GM06990 (cell line): ENCODE measurements around the gene SLC35F3.
A peak's percentile ranks its signal among the peaks of the same experiment; 100 is the strongest.

ENCODE experiments used
- DNase-seq: peaks from one replicate; pipeline ENCODE4 v3.0.0-alpha.2; 2011; ENCODE audit not compliant: insufficient read length; ENCODE audit errors: extremely low read depth
- H3K27me3 ChIP-seq: replicated peaks from 2 replicates; pipeline ENCODE4 v1.6.0; 2011; ENCODE audit warnings: low read length; ENCODE audit not compliant: control insufficient read depth, insufficient read depth
- H3K36me3 ChIP-seq: 2 replicates; pipeline ENCODE4 v1.5.1; 2011; ENCODE audit warnings: low read length; ENCODE audit not compliant: control insufficient read depth, insufficient read depth
- H3K4me3 ChIP-seq: replicated peaks from 2 replicates; pipeline ENCODE4 v1.5.1; 2011; ENCODE audit warnings: low read depth, mild to moderate bottlenecking, control low read depth, low read length
- CTCF ChIP-seq: IDR thresholded peaks from 2 replicates; pipeline ENCODE4 v1.5.1; 2011; ENCODE audit warnings: low read length, control low read depth, mild to moderate bottlenecking, inconsistent platforms; ENCODE audit not compliant: insufficient read depth, poor library complexity, severe bottlenecking

Gene SLC35F3

GRCh38 chr1:234107416-234108021 is 203.0 kb downstream of the SLC35F3 start:
- no peak overlapping the region for H3K4me3 ChIP-seq
- H3K36me3 ChIP-seq: no peaks in the 10 kb centered on the region
- no peak for DNase-seq
- TF ChIP-seq CTCF: no peak
- no peaks in the 10 kb centered on the region for H3K27me3 ChIP-seq

GRCh38 chr1:234108921-234109320 is 204.4 kb downstream of the SLC35F3 start:
- DNase-seq: no peak
- TF ChIP-seq CTCF: no peak

GRCh38 chr1:234109840-234110239 is 205.4 kb downstream of the SLC35F3 start:
- H3K4me3 ChIP-seq: no peak overlapping the region
- H3K36me3 ChIP-seq: no peaks in the 10 kb centered on the region
- no peaks in the 10 kb centered on the region for H3K27me3 ChIP-seq
- no peak for TF ChIP-seq CTCF
- DNase-seq: no peak

More at GRCh38 chr1:234108921-234109320, 204.4 kb downstream of the SLC35F3 start:
- Histone ChIP-seq H3K36me3 (no peaks in the 10 kb centered on the region), H3K27me3 (no peaks in the 10 kb centered on the region), H3K4me3 (no peak overlapping the region)

GRCh38 chr1:234111458-234112142 is 207.1 kb downstream of the SLC35F3 start:
- DNase-seq: no peak
- Histone ChIP-seq H3K27me3 (no peaks in the 10 kb centered on the region), H3K36me3 (no peaks in the 10 kb centered on the region), H3K4me3 (no peak overlapping the region)
- no peak for TF ChIP-seq CTCF

GRCh38 chr1:234114648-234115307 is 210.3 kb downstream of the SLC35F3 start:
- Histone ChIP-seq H3K27me3 (no peaks in the 10 kb centered on the region), H3K36me3 (no peaks in the 10 kb centered on the region), H3K4me3 (no peak overlapping the region)
- no peak for DNase-seq
- TF ChIP-seq CTCF: peak; percentile 69
